ENCODE measurements around the gene STARD5.

STARD5 gene

DNA sequence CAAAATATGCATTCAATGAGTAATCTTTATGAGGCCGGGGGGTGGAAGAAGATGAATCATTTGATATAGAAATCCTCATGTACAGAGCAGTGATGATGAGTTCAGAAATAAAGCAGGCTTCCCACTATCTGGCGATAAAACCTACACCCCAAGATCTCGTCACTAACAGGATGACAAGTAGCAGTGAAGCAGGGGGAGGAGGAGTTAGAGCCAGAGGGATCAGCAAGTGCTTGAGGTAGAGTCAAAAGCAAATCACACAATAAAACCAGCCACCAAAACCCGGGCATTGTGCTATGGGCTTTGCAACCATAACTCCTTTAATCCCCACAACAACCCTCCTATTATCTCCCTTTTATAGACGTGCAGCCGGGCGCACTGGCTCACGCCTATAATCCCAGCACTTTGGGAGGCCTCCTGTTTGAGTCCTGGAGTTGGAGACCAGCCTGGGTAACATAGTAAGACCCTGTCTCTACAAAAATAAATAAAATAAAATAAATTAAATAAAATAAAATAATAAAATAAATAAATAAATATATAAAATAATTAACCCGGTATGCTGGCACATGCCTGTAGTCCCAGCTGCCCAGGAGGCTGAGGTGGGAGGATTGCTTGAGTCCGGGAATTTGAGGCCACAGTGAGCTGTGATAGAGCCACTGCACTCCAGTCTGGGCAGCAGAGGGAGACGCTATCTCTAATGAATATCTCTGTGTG lies 53.0 kb downstream of the STARD5 start:
- Histone ChIP-seq H3K36me3 (ENCODE audit: control insufficient read depth, low read length) (no peaks in the 10 kb centered on the region), H3K9me2 (replicated peaks; ENCODE audit: control insufficient read depth, low read length) (no peaks in the 10 kb centered on the region), H3K27ac (ENCODE audit: low read depth, low read length) (no peak overlapping the region), H3K4me2 (ENCODE audit: low read length) (no peak overlapping the region), H3K4me3 (ENCODE audit: low read length) (no peak overlapping the region), H3K27me3 (ENCODE audit: control insufficient read depth, low read length) (peaks cover 5% of the 10 kb centered on the region; the same call in 1 of the 2 replicates), H3K79me2 (ENCODE audit: control insufficient read depth, low read length) (no peaks in the 10 kb centered on the region), H3K9me3 (ENCODE audit: control insufficient read depth, insufficient read depth, low read length) (no peaks in the 10 kb centered on the region), H3K4me1 (ENCODE audit: control insufficient read depth, low read length) (peaks cover 11% of the 10 kb centered on the region), H3F3A (ENCODE audit: control insufficient read depth, insufficient read depth) (no peaks in the 10 kb centered on the region), H4K20me1 (ENCODE audit: control insufficient read depth, insufficient read depth, low read depth, low read length) (no peaks in the 10 kb centered on the region)
- TF ChIP-seq, protein P1, sequence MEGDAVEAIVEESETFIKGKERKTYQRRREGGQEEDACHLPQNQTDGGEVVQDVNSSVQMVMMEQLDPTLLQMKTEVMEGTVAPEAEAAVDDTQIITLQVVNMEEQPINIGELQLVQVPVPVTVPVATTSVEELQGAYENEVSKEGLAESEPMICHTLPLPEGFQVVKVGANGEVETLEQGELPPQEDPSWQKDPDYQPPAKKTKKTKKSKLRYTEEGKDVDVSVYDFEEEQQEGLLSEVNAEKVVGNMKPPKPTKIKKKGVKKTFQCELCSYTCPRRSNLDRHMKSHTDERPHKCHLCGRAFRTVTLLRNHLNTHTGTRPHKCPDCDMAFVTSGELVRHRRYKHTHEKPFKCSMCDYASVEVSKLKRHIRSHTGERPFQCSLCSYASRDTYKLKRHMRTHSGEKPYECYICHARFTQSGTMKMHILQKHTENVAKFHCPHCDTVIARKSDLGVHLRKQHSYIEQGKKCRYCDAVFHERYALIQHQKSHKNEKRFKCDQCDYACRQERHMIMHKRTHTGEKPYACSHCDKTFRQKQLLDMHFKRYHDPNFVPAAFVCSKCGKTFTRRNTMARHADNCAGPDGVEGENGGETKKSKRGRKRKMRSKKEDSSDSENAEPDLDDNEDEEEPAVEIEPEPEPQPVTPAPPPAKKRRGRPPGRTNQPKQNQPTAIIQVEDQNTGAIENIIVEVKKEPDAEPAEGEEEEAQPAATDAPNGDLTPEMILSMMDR (IDR thresholded peaks at IDR 0.05; ENCODE audit: low read depth, low read length, poor library complexity, severe bottlenecking) = no peak
- TF ChIP-seq EZH2phosphoT487 (IDR thresholded peaks at IDR 0.05; ENCODE audit: borderline replicate concordance, low read length) = no peak

DNA sequence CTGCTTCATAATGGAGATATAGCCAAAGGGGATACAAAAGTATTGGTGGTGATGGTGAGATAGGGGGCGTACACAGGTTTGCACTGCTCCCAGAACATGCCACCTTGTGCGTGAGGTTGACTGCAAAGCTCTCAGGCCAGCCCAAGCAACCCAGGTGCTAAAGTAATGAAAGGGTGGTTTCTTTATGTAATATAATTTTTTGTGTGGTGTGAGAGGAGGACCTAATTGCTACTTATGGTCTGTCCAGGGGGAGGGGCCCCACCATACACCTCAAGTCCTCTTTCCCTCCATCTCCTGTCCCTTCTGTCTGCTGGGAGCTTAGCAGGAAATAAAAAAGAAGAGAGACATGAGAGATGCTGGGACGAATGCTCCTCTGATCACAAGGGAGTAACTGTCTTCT lies 53.8 kb downstream of the STARD5 start:
- H3K4me1 ChIP-seq (ENCODE audit: control insufficient read depth, low read length) = peaks cover 12% of the 10 kb centered on the region
- H3K36me3 ChIP-seq (ENCODE audit: control insufficient read depth, low read length) = no peaks in the 10 kb centered on the region
- H4K20me1 ChIP-seq (ENCODE audit: control insufficient read depth, insufficient read depth, low read depth, low read length) = no peaks in the 10 kb centered on the region
- no peak overlapping the region for H3K4me3 ChIP-seq (ENCODE audit: low read length)
- no peaks in the 10 kb centered on the region for H3K9me2 ChIP-seq (replicated peaks; ENCODE audit: control insufficient read depth, low read length)
- no peak overlapping the region for H3K4me2 ChIP-seq (ENCODE audit: low read length)
- H3F3A ChIP-seq (ENCODE audit: control insufficient read depth, insufficient read depth) = no peaks in the 10 kb centered on the region
- H3K9me3 ChIP-seq (ENCODE audit: control insufficient read depth, insufficient read depth, low read length) = no peaks in the 10 kb centered on the region
- TF ChIP-seq EZH2phosphoT487 (IDR thresholded peaks at IDR 0.05; ENCODE audit: borderline replicate concordance, low read length) = no peak
- TF ChIP-seq, protein P1 (IDR thresholded peaks at IDR 0.05; ENCODE audit: low read depth, low read length, poor library complexity, severe bottlenecking) = no peak
- no peak overlapping the region for H3K27ac ChIP-seq (ENCODE audit: low read depth, low read length)
- H3K27me3 ChIP-seq (ENCODE audit: control insufficient read depth, low read length) = peaks cover 5% of the 10 kb centered on the region; the same call in 1 of the 2 replicates
- H3K79me2 ChIP-seq (ENCODE audit: control insufficient read depth, low read length) = no peaks in the 10 kb centered on the region

DNA sequence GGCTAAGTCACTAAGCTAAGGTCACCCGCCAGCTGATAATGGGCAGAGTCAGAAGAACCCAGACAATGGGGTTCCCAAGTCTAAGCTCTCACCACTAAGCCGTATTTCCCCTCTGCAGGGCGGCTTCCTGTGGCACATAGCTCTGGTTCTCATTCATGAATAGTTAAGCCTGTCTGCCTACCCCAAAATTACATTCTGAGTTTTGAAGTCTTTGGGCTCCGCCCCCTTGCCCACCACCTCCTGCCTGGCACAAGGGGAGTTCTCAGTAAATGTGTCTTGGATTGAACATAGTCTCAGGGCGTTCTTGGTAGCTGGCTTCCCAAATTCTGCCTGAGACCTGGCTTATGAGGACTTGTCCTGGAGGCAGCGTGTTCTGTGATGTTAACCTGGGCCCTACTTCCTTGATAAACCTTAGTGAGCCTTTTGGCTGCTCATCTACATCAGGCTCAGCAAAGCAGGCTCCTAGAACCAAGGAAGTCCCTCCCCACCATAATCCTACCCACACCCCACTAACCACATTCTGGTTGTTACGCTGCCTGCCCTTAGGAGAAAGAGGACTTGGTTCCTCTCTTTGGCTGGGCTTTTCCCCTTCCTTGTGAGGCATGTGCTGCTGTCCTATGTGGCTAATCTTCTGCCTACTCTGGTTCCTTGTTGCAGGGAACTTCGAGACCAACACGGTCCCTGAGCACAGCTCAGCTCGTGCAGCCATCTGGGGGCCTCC lies 54.9 kb downstream of the STARD5 start:
- Histone ChIP-seq H3K4me2 (ENCODE audit: low read length) (no peak overlapping the region), H3K27ac (ENCODE audit: low read depth, low read length) (no peak overlapping the region), H3K9me3 (ENCODE audit: control insufficient read depth, insufficient read depth, low read length) (no peaks in the 10 kb centered on the region), H3K79me2 (ENCODE audit: control insufficient read depth, low read length) (no peaks in the 10 kb centered on the region), H3K4me1 (ENCODE audit: control insufficient read depth, low read length) (peaks cover 16% of the 10 kb centered on the region), H3K36me3 (ENCODE audit: control insufficient read depth, low read length) (no peaks in the 10 kb centered on the region), H3K4me3 (ENCODE audit: low read length) (no peak overlapping the region), H3K9me2 (replicated peaks; ENCODE audit: control insufficient read depth, low read length) (no peaks in the 10 kb centered on the region), H3F3A (ENCODE audit: control insufficient read depth, insufficient read depth) (no peaks in the 10 kb centered on the region), H4K20me1 (ENCODE audit: control insufficient read depth, insufficient read depth, low read depth, low read length) (no peaks in the 10 kb centered on the region), H3K27me3 (ENCODE audit: control insufficient read depth, low read length) (peaks cover 5% of the 10 kb centered on the region; the same call in 1 of the 2 replicates)
- TF ChIP-seq, protein P1 (IDR thresholded peaks at IDR 0.05; ENCODE audit: low read depth, low read length, poor library complexity, severe bottlenecking) = no peak
- TF ChIP-seq EZH2phosphoT487 (IDR thresholded peaks at IDR 0.05; ENCODE audit: borderline replicate concordance, low read length) = no peak

All from DOHH2 (cell line).